Esophagus (tissue), 2 donors: Measurements from ENCODE around the gene GNG7. TPM values are rescaled to one million over a fixed set of nuclear protein-coding genes. Genes with fewer than 3 reads are reported as not detected.
A peak's percentile ranks its signal among the peaks of the same experiment; 100 is the strongest.

Experiments used
- H3K27ac ChIP-seq, 2 donors: one replicate each; pipeline ENCODE4 v1.5.1; 2013; ENCODE audit warnings: low read depth in 2 of 2, mild to moderate bottlenecking in 2 of 2, inconsistent platforms in 1 of 2, low read length in 1 of 2, moderate library complexity in 1 of 2
- H3K27me3 ChIP-seq, 2 donors: one replicate each; pipeline ENCODE4 v1.6.1; 2013; ENCODE audit warnings: low read length in 2 of 2, control low read depth in 1 of 2, mild to moderate bottlenecking in 1 of 2; ENCODE audit not compliant: insufficient read depth in 2 of 2, control insufficient read depth in 1 of 2
- H3K36me3 ChIP-seq, 2 donors: one replicate each; pipeline ENCODE4 v1.6.1; 2013; ENCODE audit warnings: low read length in 1 of 2; ENCODE audit not compliant: control insufficient read depth in 2 of 2, insufficient read depth in 2 of 2
- H3K4me1 ChIP-seq, 2 donors: one replicate each; pipeline ENCODE4 v1.6.1; 2013; ENCODE audit warnings: low read length in 1 of 2; ENCODE audit not compliant: control insufficient read depth in 2 of 2, insufficient read depth in 2 of 2
- H3K4me3 ChIP-seq, 2 donors: one replicate each; pipeline ENCODE4 v1.5.1; 2013; ENCODE audit warnings: low read length in 2 of 2, mild to moderate bottlenecking in 2 of 2, low read depth in 1 of 2, moderate library complexity in 1 of 2
- H3K9me3 ChIP-seq, 2 donors: one replicate each; pipeline ENCODE4 v1.6.1; 2013; ENCODE audit warnings: mild to moderate bottlenecking in 2 of 2, low read depth in 1 of 2, low read length in 1 of 2, moderate library complexity in 1 of 2; ENCODE audit not compliant: control insufficient read depth in 2 of 2, insufficient read depth in 1 of 2
- WGBS, 2 donors: extraction: QIAGEN DNeasy Blood & Tissue Kit; methylation state at CpG; one replicate each; pipeline ENCODE4 v1.1.7; 2013; 5-methylcytosine and 5-hydroxymethylcytosine counted together
- polyA plus RNA-seq, 2 donors: library from polyadenylated mRNA; stranded (reverse); fragments of 200-250 nt; gene quantifications; one replicate each; pipeline ENCODE4 v1.2.3, GENCODE V29; 2013
- donor health status: healthy with polysubstance abuse.
- donor health status: Bipolar disorder and iron deficiency.

The GNG7 gene
- polyA plus RNA-seq, 2 donors, result 1.2 to 2.4 TPM

GRCh38 chr19:2720777-2721569, 18.5 kb upstream of the GNG7 start, which contains the start of gene DIRAS1:
Gene DIRAS1 (minus strand): TSS chr19:2721372. CDS start chr19:2717806, 3,566 bp downstream.
- no peak within 1 kb of the TSS for H3K27ac ChIP-seq
- peak within 1 kb of the TSS in 1 of 2 donors; percentile 50 for H3K4me3 ChIP-seq
- peaks cover 0 to under 1% of the 10 kb centered on the region in 2 donors for H3K27me3 ChIP-seq
- no peaks in the 10 kb centered on the region for H3K36me3 ChIP-seq
- WGBS, 2 donors, result 1 to 2% methylated on average over 29 to 99 of the region's 100 CpGs
- H3K4me1 ChIP-seq, result peaks cover 8 to 10% of the 10 kb centered on the region in 2 donors
- H3K9me3 ChIP-seq, result no peaks in the 10 kb centered on the region

GRCh38 chr19:2719920-2720776, 17.7 kb upstream of the GNG7 start:
- Histone ChIP-seq H3K36me3 (no peaks in the 10 kb centered on the region), H3K4me3 (peak overlapping the region in 1 of 2 donors; percentile 50), H3K27me3 (no peaks in the 10 kb centered on the region), H3K9me3 (peaks cover 4 to 5% of the 10 kb centered on the region in 2 donors), H3K4me1 (peaks cover 8 to 10% of the 10 kb centered on the region in 2 donors), H3K27ac (no peak overlapping the region)
- 5 to 8% methylated on average over 36 to 37 of the region's 37 CpGs for WGBS, 2 donors

- WGBS, 2 donors, result 51 to 57% methylated on average over 7 of the region's 7 CpGs
- H3K4me3 ChIP-seq, result no peak overlapping the region
- no peaks in the 10 kb centered on the region for H3K36me3 ChIP-seq
- H3K4me1 ChIP-seq, result peaks cover 8 to 10% of the 10 kb centered on the region in 2 donors
- H3K27me3 ChIP-seq, result no peaks in the 10 kb centered on the region
- no peak overlapping the region for H3K27ac ChIP-seq
- H3K9me3 ChIP-seq, result peaks cover 7 to 8% of the 10 kb centered on the region in 2 donors
Observed at GRCh38 chr19:2719232-2719735, 16.8 kb upstream of the GNG7 start.

DNA sequence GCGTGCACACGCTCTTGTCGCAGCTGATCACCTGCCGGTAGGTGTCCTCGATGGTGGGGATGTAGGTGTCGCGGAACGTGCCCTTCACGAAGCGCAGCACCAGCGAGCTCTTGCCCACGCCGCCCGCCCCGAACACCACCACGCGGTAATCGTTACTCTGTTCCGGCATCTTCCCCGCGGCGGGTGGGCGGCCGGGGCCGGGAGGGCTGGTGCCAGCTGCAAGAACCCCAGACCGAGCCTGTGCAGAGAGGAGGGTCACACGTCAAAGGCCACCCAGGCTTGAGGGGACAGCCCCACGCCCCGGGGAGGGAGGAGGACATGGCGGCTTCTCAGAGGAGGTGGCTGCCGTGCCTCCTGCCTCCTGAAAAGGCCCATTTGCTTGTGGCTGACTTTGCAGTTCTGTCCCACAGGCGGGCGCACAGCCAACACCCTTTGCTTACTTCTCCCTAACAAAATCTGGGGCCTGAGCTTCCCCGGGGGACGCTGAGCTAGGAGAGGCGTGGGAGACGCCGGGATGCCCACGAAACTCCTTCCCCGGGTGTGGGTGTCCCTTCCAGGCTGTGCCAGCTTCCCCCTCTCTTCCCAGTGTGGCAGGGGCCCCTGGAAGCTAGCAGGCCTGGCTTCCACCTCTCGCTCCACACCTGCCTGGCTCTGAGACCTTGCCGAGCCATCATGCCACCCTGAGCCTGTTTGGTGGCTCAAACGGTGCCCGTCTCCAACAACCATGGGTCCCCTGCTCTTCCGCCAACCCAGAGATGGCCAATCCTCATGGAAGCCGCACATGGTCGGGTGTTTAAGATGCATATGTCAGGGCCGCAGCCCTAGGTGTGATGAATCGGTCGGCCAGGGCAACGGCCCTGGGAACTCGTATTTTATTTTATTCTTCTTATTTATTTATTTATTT, 15.4 kb upstream of the GNG7 start:
- H3K27ac ChIP-seq, result no peak overlapping the region
- H3K4me3 ChIP-seq, result no peak overlapping the region
- 86% methylated on average over 52 of the region's 52 CpGs for WGBS, 2 donors
- H3K4me1 ChIP-seq, result peaks cover 7 to 8% of the 10 kb centered on the region in 2 donors
- H3K36me3 ChIP-seq, result no peaks in the 10 kb centered on the region
- H3K9me3 ChIP-seq, result peaks cover 7 to 8% of the 10 kb centered on the region in 2 donors
- no peaks in the 10 kb centered on the region for H3K27me3 ChIP-seq

GRCh38 chr19:2716722-2717637, 14.5 kb upstream of the GNG7 start:
- Histone ChIP-seq H3K4me3 (no peak overlapping the region), H3K4me1 (peaks cover 4 to 7% of the 10 kb centered on the region in 2 donors), H3K36me3 (no peaks in the 10 kb centered on the region), H3K27ac (no peak overlapping the region), H3K27me3 (no peaks in the 10 kb centered on the region), H3K9me3 (peaks cover 7 to 8% of the 10 kb centered on the region in 2 donors)
- WGBS, 2 donors, result 91% methylated on average over 48 to 51 of the region's 51 CpGs

DNA sequence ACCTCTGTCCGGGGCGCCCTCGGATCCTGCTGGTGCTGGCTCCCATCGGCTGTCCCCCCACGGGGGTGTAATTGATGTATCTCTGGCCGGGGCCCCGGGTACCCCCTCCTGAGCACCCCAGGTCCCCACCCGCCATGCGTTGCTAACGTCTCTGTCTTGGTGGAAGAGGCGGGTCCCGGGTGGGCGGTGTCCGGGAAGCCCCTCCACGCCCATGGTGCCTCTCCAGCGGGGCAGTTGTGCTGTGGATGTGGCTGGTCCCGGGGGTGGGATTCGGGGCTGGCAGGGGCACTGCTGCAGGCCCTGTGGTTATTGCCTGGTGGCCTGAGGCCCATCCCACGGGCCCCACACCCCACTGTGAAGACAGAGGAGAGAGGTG, 13.8 kb upstream of the GNG7 start:
- WGBS, 2 donors, result 91% methylated on average over 19 of the region's 19 CpGs
- Histone ChIP-seq H3K4me3 (no peak overlapping the region), H3K36me3 (no peaks in the 10 kb centered on the region), H3K27ac (no peak overlapping the region), H3K4me1 (peaks cover 4 to 7% of the 10 kb centered on the region in 2 donors), H3K9me3 (peaks cover 7 to 8% of the 10 kb centered on the region in 2 donors), H3K27me3 (no peaks in the 10 kb centered on the region)

GRCh38 chr19:2715470-2716274, 13.2 kb upstream of the GNG7 start:
- 94% methylated on average over 12 of the region's 12 CpGs for WGBS, 2 donors
- H3K36me3 ChIP-seq, result no peaks in the 10 kb centered on the region
- H3K4me3 ChIP-seq, result no peak overlapping the region
- no peak overlapping the region for H3K27ac ChIP-seq
- H3K4me1 ChIP-seq, result peaks cover 3 to 4% of the 10 kb centered on the region in 2 donors
- no peaks in the 10 kb centered on the region for H3K27me3 ChIP-seq
- H3K9me3 ChIP-seq, result peaks cover 7 to 8% of the 10 kb centered on the region in 2 donors
